HG03108 (cell line): ENCODE data around the gene ADAMTS12.
A peak's percentile ranks its signal among the peaks of the same experiment; 100 is the strongest.

Source experiments
- ATAC-seq: cut with Tn5 transposase; IDR thresholded peaks from one replicate; pipeline ENCODE4 v1.9.1; 2021; ENCODE audit warnings: moderate library complexity; ENCODE audit not compliant: unreplicated experiment

ADAMTS12 gene

DNA sequence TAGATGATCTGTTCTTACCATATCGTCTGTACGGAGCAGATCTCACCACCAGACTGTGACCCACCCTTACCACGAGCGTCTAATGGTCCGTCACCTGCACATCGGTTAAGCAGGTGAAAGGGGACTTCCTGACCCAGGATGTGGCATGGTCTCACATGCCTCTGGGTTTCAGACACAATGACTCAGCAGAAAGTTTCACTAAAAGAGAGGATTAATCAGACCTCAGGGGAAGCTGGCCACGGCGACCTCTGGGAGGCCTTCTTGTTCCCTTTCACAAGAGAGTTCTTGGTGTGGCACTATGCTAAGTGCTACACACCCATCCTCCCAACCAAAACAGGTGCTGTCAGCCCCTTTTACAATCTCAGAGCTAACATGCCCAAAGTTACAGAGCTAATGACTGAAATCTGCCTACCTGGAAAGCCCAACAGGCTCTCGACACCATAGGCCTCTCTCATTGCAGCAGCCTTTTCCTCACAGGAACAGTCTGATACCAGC, 41.6 kb downstream of the ADAMTS12 start:
- ATAC-seq = peak; percentile 96

DNA sequence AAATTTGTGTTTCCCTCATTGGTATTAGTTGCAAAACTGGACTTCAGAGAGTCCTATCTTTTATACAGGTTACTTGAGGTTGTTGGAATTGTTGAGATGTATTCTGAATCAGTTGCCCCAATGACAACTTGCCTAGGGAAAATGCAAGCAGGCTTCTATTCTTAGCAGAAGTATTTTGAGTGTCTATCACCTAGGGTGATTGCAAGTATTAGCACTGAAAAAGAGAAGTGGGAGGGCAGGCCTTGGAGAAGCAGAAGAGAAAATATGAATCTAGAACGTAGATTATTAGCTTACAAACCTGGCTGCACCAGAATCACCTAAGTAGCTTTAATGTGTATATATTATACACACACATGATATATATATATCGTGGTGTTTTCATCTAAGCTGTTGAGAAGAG, 43.2 kb downstream of the ADAMTS12 start:
- ATAC-seq = no peak

DNA sequence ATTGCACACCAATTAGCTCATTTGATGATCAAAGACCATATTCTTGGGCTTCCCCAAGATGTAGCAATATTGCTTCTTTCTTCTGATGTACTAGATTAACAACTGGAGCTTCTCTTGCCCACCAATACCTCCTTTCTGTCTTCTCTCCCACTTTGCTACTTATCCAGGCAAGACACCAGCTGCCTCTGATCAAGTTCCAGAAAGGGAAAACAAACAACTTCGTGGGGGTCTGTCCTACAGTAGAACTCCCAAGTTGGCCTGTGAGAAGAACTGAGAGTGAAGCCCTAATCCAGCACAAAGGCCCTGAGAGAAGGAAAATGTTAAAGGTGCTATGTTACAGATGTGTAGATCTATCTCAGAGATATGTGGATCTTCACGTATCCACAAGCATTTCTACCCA, 44.9 kb downstream of the ADAMTS12 start:
- ATAC-seq = no peak

DNA sequence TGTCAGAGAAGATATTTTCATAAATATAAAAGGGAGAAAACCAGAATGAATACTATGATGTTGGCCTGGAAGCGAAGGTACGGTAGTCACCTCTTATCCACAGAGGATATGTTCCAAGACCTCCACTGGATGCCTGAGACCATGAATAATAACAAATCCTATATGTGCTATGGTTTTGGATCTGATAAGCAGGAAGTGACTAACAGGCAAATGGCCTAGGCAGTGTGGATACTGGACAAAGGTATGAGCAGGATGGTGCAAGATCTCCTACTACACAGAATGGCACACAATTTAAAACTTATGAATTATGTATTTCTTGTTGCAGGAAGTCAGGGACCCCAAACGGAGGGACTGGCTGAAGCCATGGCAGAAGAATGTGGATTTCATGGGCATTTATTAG, 48.2 kb downstream of the ADAMTS12 start:
- ATAC-seq = no peak

DNA sequence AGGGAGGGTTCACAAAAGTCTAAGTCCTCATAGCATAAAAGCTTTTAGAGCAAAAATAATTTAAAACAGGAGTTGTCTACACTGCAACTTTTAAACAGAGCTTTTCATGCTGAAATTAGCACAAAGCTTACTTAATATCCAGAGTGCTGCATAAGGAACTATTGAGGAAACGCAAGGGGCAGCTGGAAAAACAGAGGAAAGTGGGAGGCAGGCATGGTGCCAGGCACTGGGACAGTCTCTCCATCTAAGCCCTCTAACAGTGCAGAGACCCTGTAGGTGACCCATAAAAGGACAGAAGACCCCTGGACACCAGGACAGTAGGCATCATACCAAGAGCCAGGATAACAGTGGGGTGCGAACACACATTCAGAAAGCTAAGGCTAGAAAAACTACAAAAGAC, 49.3 kb downstream of the ADAMTS12 start:
- ATAC-seq = no peak

DNA sequence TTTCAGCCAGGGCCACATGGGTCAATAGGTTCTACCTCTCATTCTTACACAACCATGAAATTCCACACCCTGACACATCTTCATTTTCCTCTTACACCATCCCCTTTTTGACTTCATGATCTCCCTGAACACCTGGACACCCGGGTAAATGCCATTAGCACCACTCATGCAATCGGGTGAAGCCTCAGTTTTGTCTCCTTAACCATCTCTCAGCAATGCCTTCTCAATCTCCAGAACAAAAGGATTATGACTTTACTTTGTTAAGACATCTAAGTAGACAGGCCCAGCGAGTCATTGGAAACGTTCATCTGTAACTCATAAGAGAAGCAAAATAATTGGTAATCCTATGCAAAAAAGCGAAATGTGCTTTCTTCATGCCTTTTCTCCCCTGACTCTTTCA, 49.9 kb downstream of the ADAMTS12 start:
- no peak for ATAC-seq

DNA sequence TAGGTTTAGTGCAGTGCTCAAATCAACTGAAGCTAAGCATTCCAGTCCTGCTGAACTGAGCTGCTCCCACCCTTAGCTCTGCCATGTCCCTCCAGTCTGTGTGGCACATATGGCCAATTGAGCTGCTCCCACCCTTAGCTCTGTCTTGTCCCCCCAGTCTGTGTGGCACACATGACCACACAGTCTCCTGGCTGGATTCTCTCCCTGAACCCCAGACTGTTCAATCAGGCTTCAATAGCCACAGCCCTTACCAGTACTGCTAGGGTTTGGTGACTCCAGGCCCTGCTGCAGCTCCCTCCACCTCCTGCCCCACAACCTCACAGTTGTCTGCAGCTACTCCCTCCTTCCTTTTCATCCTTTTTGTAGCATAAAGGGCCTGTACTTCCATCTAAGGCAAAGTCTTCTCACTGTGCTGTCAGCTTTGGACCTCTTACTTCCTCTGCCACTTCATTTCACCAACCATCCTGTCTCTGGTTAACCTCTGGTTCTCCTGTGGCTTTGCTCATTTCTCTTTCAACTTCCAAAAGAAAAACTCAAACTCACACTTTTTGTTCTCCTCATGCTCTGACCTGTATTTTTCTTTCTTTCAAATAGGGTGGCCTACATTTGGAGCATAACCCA, 50.8 kb downstream of the ADAMTS12 start:
- ATAC-seq = peak; percentile 56

DNA sequence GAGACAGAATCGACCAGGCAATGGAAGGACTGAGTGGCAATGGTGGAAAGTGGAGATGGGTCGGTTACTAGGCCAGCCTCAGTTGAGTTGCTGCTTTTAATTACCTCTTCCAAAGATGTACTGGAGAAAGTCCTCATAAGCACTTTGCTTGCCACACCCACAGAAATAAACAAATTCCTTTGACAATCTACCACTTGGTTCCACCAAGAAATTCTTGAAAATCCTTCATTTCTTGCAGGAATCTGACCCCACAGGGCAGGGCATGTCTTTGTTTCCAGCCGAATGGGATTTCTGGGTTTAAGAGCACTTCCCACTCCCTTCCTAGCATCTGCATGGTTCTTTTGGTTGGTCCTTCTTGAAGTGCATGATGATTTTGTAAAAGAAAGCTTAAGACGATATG, 54.5 kb downstream of the ADAMTS12 start:
- no peak for ATAC-seq

DNA sequence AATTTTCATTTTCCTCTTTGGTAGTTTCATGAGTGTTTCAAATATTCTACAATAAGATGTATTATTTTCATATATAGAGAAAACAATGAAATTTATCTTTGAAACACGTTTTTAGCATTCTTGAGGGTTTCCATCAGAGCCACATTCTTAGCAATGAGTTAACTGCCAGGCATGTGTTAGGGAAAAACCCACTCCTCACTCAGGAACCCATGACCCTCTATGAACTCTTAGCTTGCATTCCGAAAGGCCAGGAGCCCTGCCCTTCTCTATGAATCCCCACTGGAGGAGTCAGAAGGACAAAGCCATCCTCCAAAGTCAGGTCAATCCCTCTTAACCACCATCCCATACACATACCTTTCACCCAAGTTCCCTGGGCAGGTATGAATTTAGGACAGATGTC, 57.5 kb downstream of the ADAMTS12 start:
- no peak for ATAC-seq

DNA sequence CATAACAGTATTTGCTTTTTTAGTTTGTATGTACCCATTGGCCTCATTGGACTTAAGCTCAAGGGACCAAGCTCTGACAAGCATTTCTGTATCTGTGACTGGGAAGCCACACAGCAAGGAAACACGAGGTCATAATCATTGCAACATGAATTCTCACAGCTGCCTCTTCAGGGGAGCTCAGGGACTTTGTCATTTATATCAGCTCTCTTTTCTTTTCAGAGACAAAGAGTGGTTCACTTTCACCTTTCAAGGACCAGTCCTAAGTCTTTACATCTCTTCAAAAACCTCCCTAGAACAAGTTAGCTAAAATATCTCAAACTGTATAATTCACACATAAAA, 58.6 kb downstream of the ADAMTS12 start:
- no peak for ATAC-seq

DNA sequence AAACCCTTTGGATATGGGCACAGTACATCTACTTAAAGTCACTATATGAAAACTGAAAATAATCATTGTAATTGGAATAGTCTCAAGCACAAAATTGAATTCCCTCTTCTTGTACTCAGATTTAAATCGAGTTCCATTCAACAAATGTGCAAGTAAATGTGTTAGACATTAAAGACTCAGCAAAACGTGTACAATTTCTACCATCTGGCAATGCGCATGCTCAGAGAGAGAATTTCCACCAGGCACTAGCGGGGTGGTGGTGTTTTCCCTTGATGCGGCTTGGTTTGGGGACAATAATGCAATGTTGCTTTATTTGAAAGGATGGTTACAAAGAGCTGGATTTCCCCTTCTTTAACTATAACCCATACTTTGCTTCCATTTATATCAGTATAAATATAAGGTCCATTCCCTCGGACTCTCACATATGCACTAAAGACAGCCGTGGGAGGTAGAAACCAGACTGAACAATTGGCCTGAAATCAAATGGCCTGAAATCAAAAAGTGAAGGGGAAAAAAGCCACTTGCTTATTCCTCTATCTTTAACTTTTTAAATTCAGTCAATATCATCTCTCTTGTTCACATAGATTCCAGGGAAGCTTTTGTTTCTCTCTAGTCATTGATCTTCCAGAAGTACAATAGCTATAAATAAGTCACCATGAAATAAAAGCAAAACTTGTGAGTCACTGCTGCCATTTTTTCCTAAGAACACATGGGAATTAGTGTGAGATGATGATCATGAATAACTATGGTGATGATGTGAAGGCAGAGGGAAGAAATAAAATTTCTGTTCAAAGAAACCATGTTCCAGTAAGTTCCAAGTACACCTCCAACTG, 59.2 kb downstream of the ADAMTS12 start:
- ATAC-seq = no peak

DNA sequence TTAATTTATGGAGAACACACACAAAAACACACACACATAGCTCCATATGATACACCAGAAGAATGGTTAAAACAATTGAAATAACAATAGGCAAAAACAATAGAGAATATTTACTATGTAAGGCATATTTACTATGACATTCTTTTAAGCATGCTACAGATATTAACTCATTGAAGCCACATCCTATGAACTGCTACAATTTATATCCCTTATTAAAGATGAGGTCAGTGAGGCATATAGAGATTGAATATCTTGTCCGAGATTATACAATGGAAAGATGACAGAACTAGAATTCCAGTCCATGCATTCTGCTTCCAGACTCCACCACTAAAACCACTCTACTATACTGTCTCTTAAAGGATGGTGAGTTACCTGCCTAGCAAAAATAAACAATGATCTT, 60.7 kb downstream of the ADAMTS12 start:
- no peak for ATAC-seq

DNA sequence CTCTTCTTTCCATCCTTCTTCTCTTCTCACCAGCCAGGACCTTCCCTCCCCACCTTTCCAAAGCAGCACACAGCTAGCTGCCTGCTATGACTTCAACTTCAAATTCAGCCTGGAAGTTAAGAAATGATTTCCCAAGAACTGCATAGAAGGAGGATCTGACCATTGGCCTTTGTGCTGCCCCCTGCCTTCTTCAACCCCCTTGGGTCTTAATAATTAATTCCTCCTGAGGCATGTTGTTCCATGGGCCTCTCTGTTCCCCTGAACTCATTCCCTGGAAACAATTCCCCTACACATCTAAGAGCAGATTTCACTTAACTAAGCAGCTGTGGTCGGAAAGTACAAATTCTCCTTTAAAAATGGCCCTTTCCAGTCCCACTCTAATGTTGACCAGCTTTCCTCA, 62.4 kb downstream of the ADAMTS12 start:
- no peak for ATAC-seq

DNA sequence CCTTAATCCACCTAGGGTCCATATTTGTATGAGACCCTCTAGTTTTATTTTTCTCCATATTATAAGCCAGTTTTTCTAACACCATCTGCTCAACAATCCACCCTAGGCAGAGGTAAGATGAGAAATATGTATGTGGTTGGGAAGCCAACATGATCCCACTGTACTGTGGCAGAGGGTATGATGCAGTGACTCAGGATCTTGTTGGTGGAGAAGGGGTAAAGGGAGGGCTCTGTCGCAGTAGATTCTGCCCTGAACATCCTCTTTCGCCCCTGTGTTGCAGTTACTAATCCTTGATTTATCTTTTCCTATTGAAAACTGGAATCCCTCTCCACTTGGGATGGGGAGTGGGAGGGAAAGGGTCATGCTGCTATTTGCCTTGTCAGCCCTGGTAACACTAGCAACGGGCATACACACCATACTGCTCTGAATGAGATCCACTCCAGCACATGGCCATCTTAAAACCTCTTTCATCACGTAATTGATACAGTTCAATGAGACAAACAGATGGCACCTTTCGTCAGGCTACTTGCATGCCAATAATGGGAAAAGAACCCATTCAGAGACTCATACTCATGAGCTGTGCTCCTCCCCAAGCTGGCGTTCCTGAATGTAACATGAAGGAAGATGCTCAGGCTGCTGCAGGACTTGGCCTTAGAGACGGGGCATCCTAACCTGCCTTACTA, 63.0 kb downstream of the ADAMTS12 start:
- ATAC-seq = no peak

DNA sequence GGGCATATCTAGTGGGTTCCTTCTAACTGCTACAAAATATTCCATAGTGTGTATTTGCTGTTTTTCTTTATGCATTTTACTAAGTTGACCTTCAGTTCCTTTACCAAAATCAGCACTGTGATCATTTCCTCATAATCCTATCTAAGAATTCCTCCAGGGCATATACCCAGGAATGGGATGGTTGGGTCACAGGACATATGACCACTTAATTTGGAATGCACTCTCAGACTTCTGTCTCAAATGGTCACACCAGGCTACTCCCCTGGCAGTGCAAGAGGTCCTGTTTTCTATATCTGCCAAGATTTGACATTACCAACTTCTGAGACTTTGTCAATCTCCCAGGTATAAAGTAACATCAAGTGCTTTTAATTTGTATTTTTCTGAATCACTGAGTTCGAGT, 63.9 kb downstream of the ADAMTS12 start:
- ATAC-seq = no peak

DNA sequence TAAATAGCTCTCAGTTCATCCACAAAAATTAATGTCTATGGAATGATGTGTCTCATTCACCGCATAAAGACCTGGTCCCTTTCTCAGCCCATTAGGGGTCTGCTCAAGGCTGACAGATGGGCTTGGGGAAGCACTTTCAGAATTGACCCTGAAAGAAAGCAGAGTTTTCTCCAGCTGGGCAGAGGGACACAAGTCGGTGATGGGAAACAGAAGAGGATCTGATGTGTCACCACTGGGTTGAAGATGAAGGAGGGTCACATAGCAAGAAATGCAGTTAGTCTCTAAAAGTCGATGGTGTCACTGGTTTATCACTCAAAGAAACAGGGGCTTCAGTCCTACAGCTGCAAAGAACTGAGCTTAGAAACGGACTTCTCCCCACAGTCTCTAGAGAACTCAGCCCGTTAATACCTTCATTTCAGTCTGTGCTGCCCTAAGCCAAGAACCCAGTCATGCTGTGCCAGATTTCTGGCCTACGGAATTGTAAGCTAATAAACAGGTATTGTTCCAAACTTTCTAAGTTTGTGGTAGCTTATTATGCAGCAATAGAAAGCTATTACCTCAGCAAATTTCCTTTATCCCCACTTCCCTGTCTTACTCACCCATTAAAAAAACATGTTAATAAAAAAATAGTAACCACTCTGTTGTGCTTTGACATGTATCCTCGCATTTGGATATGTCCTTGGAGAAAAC, 64.6 kb downstream of the ADAMTS12 start:
- no peak for ATAC-seq

DNA sequence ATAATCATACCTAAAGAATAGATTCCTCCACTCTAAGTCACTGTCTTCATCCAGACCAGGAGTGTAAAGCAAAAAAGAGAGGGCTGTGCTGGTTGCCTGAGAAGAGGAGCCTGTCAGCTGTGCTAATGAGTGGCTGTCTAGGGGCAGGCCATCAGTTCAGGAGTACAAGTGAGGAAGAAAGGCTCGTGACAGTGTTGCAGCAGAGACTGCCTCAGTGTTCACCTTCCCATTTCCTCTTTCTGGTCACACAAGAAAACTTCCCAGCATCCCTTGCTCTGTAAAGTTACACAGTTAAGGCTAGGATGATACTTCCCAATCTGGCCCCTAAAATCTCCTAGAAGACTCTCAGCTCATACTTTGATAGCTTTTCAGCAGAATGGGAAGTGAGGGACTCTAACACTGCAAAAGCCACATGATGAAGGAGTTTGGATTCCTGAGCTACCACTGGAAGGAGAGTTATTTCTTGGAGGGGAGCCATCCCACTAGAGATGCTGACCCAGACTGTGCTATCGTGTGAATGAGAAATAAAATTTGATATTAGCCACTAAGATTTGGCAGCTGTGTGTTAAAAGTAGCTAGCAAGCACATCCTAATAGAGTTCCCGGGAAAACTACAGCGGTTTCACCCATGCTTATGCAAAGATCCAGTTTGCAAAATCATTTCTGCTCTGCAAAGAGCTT, 67.1 kb downstream of the ADAMTS12 start:
- ATAC-seq = no peak

DNA sequence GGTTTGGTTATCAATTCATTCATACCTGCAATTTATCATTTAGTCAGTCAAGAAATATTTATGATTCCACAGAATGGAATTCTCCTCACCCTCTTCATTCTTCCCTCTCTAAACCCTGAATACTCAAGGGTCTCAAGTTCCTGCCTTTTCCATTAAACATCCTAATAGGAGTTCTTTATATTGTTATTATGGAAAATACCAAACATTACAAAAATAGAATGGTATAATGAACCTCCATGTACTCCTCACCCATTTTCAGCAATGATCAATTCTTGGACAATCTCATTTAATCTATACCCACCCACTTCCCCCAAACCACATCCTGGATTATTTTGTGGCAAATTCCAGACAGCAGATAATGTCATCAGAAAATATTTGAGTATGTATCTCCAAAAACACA, 74.5 kb downstream of the ADAMTS12 start:
- ATAC-seq = no peak

DNA sequence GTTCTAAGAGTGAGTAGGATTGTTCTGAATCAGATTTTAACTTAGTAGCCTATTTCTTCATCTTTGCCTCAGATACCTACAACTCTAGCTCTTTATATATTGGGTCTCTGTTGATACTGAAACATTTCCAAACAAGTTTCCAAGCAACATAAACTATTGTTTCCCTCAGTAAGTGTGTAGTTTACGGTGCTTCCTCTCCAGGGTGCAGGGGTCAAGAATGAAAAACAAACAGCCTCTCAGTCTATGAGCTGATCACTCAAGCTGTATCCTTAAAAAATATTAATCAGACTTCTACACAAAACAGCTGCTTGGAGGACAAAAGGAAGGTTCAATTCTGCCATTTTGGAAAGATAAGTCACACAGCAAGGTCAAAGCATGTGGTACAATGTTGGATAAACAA, 75.0 kb downstream of the ADAMTS12 start:
- ATAC-seq = no peak

DNA sequence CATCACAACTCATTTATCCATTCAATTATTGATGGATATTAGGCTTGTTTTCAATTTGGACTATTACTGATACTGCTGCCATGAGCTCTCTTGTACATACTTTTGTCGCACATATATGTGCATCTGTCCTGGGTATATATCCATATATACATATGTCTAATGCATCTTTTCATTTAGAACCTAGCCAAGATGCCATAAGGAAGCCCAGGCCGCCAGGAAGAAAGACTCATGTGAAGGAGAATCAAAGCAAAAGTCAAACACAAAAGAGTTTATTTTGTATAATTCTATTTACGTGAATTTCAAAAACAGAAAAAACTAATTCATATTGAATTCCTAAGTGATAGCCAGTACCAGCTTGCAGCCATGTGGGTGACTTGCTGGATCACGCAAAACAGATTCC, 79.0 kb downstream of the ADAMTS12 start:
- no peak for ATAC-seq
